H1 (cell line): ENCODE measurements around the gene PRG2. TPM values are rescaled to one million over a fixed set of nuclear protein-coding genes. Genes with fewer than 3 reads are reported as not detected.

ENCODE experiments used
- CTCF ChIA-PET: fragments of 300-600 bp; sonication (Branson Sonifier 250); formaldehyde crosslinking; loops from one replicate; lab custom pipeline; 2021; ENCODE audit not compliant: partially characterized antibody; lab: Charles Lee
- POLR2A ChIA-PET: fragments of 300-600 bp; sonication (Branson Sonifier 250); formaldehyde crosslinking; loops from one replicate; lab custom pipeline; 2021; ENCODE audit warnings: inconsistent platforms; ENCODE audit not compliant: partially characterized antibody; lab: Charles Lee
- DNase-seq, 2 experiments: peaks; one replicate each; pipeline versions ENCODE4 v3.0.0 to v3.0.0-alpha.2; 2010 to 2022; ENCODE audit warnings: low spot score in 2 of 2, low read depth in 1 of 2, mixed read lengths in 1 of 2
- FAIRE-seq: peaks from 2 replicates; lab custom pipeline; 2011; peaks lifted over from hg19 to GRCh38; lab: Jason Lieb, UNC
- H2AFZ ChIP-seq: 2 replicates; pipeline ENCODE4 v1.8.1; 2012; ENCODE audit warnings: low read length, inconsistent platforms
- H2AK5ac ChIP-seq: 2 replicates; pipeline ENCODE4 v1.6.1; 2013; ENCODE audit warnings: low read depth, low read length
- H2BK120ac ChIP-seq: replicated peaks from 2 replicates; pipeline ENCODE3; 2013; ENCODE audit warnings: low read depth, low read length, inconsistent platforms
- H2BK12ac ChIP-seq: 2 replicates; pipeline ENCODE4 v1.6.1; 2013; ENCODE audit warnings: low read depth, low read length
- H2BK15ac ChIP-seq: 2 replicates; pipeline ENCODE4 v1.6.1; 2013; ENCODE audit warnings: low read length
- H2BK20ac ChIP-seq: 2 replicates; pipeline ENCODE4 v1.6.1; 2013; ENCODE audit warnings: low read length
- H2BK5ac ChIP-seq: 2 replicates; pipeline ENCODE4 v1.6.1; 2013; ENCODE audit warnings: low read depth, low read length
- H3K14ac ChIP-seq: 2 replicates; pipeline ENCODE4 v1.6.1; 2013; ENCODE audit warnings: inconsistent platforms; ENCODE audit not compliant: insufficient read length
- H3K18ac ChIP-seq: 2 replicates; pipeline ENCODE4 v1.6.1; 2013; ENCODE audit warnings: low read length; ENCODE audit errors: extremely low read depth
- H3K23ac ChIP-seq: 2 replicates; pipeline ENCODE4 v1.6.1; 2013; ENCODE audit warnings: inconsistent platforms; ENCODE audit not compliant: insufficient read length
- H3K23me2 ChIP-seq: 2 replicates; pipeline ENCODE4 v1.6.1; 2013; ENCODE audit warnings: low read depth, low read length
- H3K27ac ChIP-seq: 2 replicates; pipeline ENCODE4 v1.6.1; 2011; ENCODE audit warnings: low read depth, low read length, inconsistent platforms
- H3K27me3 ChIP-seq, 4 experiments: replicated peaks in 1 of 4; 1 replicate in 1 of 4; 2 replicates in 3 of 4; pipeline versions ENCODE4 v1.6.1 to v1.8.1; 2011 to 2013; ENCODE audit warnings: low read length in 3 of 4, mild to moderate bottlenecking in 3 of 4, inconsistent platforms in 2 of 4, mixed read lengths in 2 of 4, moderate library complexity in 1 of 4; ENCODE audit not compliant: control insufficient read depth in 3 of 4, insufficient read depth in 3 of 4; ENCODE audit errors: extremely low read depth in 1 of 4
- H3K36me3 ChIP-seq, 4 experiments: 2 replicates each; pipeline versions ENCODE4 v1.6.1 to v1.8.1; 2011 to 2013; ENCODE audit warnings: mild to moderate bottlenecking in 4 of 4, low read length in 3 of 4, moderate library complexity in 2 of 4, control low read depth in 1 of 4, inconsistent platforms in 1 of 4; ENCODE audit not compliant: insufficient read depth in 4 of 4, control insufficient read depth in 2 of 4
- H3K4ac ChIP-seq: replicated peaks from 2 replicates; pipeline ENCODE3; 2013; ENCODE audit warnings: low read length, low read depth, mixed read lengths, inconsistent platforms; ENCODE audit not compliant: insufficient read length
- H3K4me1 ChIP-seq, 4 experiments: replicated peaks in 1 of 4; 1 replicate in 1 of 4; 2 replicates in 3 of 4; pipeline versions ENCODE4 v1.6.1 to v1.8.1; 2011 to 2013; ENCODE audit warnings: low read length in 3 of 4, inconsistent platforms in 2 of 4, mixed read lengths in 1 of 4; ENCODE audit not compliant: insufficient read depth in 4 of 4, control insufficient read depth in 3 of 4
- H3K4me2 ChIP-seq, 2 experiments: 2 replicates each; pipeline versions ENCODE4 v1.6.1 to v1.8.1; 2011 to 2013; ENCODE audit warnings: low read depth in 2 of 2, low read length in 2 of 2, control low read depth in 1 of 2, inconsistent platforms in 1 of 2, mild to moderate bottlenecking in 1 of 2; ENCODE audit not compliant: insufficient read depth in 1 of 2
- H3K4me3 ChIP-seq, 4 experiments: fragments of 200-600, 300-600 bp in 1 of 4; sonication (generic), shearing (Covaris generic), sonication (Bioruptor Twin) in 1 of 4; 2 replicates each; pipeline versions ENCODE4 v1.5.1 to v1.8.1; 2011 to 2016; ENCODE audit warnings: low read length in 4 of 4, low read depth in 3 of 4, control low read depth in 2 of 4, inconsistent platforms in 2 of 4, mild to moderate bottlenecking in 2 of 4, mixed read lengths in 1 of 4, moderate library complexity in 1 of 4; ENCODE audit not compliant: insufficient read depth in 2 of 4; ENCODE audit errors: extremely low read depth in 1 of 4
- H3K56ac ChIP-seq: replicated peaks from 2 replicates; pipeline ENCODE3; 2013; ENCODE audit warnings: low read depth, mild to moderate bottlenecking, mixed read lengths, low read length, inconsistent platforms; ENCODE audit not compliant: insufficient read length
- H3K79me1 ChIP-seq: 2 replicates; pipeline ENCODE4 v1.6.1; 2013; ENCODE audit warnings: low read depth, low read length, control low read depth
- H3K79me2 ChIP-seq, 2 experiments: 2 replicates each; pipeline versions ENCODE4 v1.6.1 to v1.8.1; 2012 to 2013; ENCODE audit warnings: low read length in 2 of 2, mild to moderate bottlenecking in 2 of 2, inconsistent platforms in 1 of 2; ENCODE audit not compliant: insufficient read depth in 2 of 2, control insufficient read depth in 1 of 2
- H3K9ac ChIP-seq, 4 experiments: replicated peaks in 1 of 4; 1 replicate in 1 of 4; 2 replicates in 3 of 4; pipeline versions ENCODE4 v1.6.1 to v1.8.1; 2011 to 2013; ENCODE audit warnings: low read depth in 3 of 4, low read length in 3 of 4, control low read depth in 2 of 4, mild to moderate bottlenecking in 2 of 4, moderate library complexity in 2 of 4, inconsistent platforms in 1 of 4; ENCODE audit errors: extremely low read depth in 1 of 4
- H3K9me3 ChIP-seq, 2 experiments: 2 replicates each; pipeline versions ENCODE4 v1.6.1 to v1.8.1; 2012 to 2013; ENCODE audit warnings: mild to moderate bottlenecking in 2 of 2, moderate library complexity in 2 of 2, control low read depth in 1 of 2, inconsistent platforms in 1 of 2, low read depth in 1 of 2, low read length in 1 of 2, mixed read lengths in 1 of 2; ENCODE audit not compliant: insufficient read depth in 2 of 2
- H4K20me1 ChIP-seq, 2 experiments: replicated peaks in 1 of 2; 2 replicates each; pipeline versions ENCODE3 to v1.8.1; 2011 to 2013; ENCODE audit warnings: inconsistent platforms in 2 of 2, low read length in 2 of 2, mild to moderate bottlenecking in 1 of 2; ENCODE audit not compliant: insufficient read depth in 2 of 2, control insufficient read depth in 1 of 2
- H4K5ac ChIP-seq: 2 replicates; pipeline ENCODE4 v1.6.1; 2013; ENCODE audit warnings: low read length, low read depth, mixed read lengths, inconsistent platforms; ENCODE audit not compliant: insufficient read length
- H4K8ac ChIP-seq: 2 replicates; pipeline ENCODE4 v1.8.0; 2013; ENCODE audit warnings: mild to moderate bottlenecking, moderate library complexity, low read length, inconsistent platforms; ENCODE audit not compliant: insufficient read depth; ENCODE audit errors: extremely low read depth
- H4K91ac ChIP-seq: replicated peaks from 2 replicates; pipeline ENCODE3; 2013; ENCODE audit warnings: low read length, mixed read lengths, inconsistent platforms; ENCODE audit not compliant: insufficient read length
- BCL11A ChIP-seq, 2 experiments: IDR thresholded peaks; one replicate each; pipeline ENCODE4 v1.6.1; 2011; ENCODE audit warnings: low read depth in 2 of 2, low read length in 2 of 2, mild to moderate bottlenecking in 2 of 2
- CBX5 ChIP-seq: fragments of 300-800, 300-1000 bp; sonication (generic); IDR thresholded peaks from 2 replicates; pipeline ENCODE4 v1.7.1; 2016; ENCODE audit warnings: antibody characterized with exemption, low read length, low read depth
- CBX8 ChIP-seq: fragments of 300-800, 300-1000 bp; sonication (generic); IDR thresholded peaks from 2 replicates; pipeline ENCODE4 v1.7.1; 2016; ENCODE audit warnings: low read depth, low read length, borderline replicate concordance
- EGR1 ChIP-seq: IDR thresholded peaks from 2 replicates; pipeline ENCODE4 v1.6.1; 2011; ENCODE audit warnings: low read depth, low read length, borderline replicate concordance
- EZH2 ChIP-seq: fragments of 200-600 bp; sonication (generic); IDR thresholded peaks from 2 replicates; pipeline ENCODE4 v1.7.1; 2012; ENCODE audit warnings: low read depth, mild to moderate bottlenecking, moderate library complexity, low read length, inconsistent platforms; ENCODE audit not compliant: severe bottlenecking
- JUND ChIP-seq: IDR thresholded peaks from 2 replicates; pipeline ENCODE4 v1.6.1; 2011; ENCODE audit warnings: mild to moderate bottlenecking, improper control_type of control experiment, low read length
- KDM4A ChIP-seq: IDR thresholded peaks from one replicate; pipeline ENCODE4 v1.7.1; 2012; ENCODE audit warnings: low read depth, mild to moderate bottlenecking, moderate library complexity, low read length, inconsistent platforms; ENCODE audit not compliant: severe bottlenecking
- KDM5A ChIP-seq: fragments of 200-600 bp; IDR thresholded peaks from 2 replicates; pipeline ENCODE4 v1.7.1; 2012; ENCODE audit warnings: mild to moderate bottlenecking, low read length, inconsistent platforms, mixed read lengths
- MAX ChIP-seq: IDR thresholded peaks from 2 replicates; pipeline ENCODE4 v1.6.1; 2012; ENCODE audit warnings: inconsistent platforms
- NRF1 ChIP-seq: IDR thresholded peaks from 2 replicates; pipeline ENCODE4 v1.6.1; 2011; ENCODE audit warnings: mild to moderate bottlenecking, low read depth, low read length, improper control_type of control experiment
- SIN3A ChIP-seq, 2 experiments: IDR thresholded peaks in 1 of 2; conservative IDR thresholded peaks in 1 of 2; 2 replicates each; pipeline ENCODE4 v1.6.1; 2011 to 2012; ENCODE audit warnings: low read length in 2 of 2, improper control_type of control experiment in 1 of 2, low read depth in 1 of 2, mild to moderate bottlenecking in 1 of 2
- SP1 ChIP-seq: IDR thresholded peaks from 2 replicates; pipeline ENCODE4 v1.6.1; 2011; ENCODE audit warnings: low read depth, low read length
- SUZ12 ChIP-seq: fragments of 200-600 bp; sonication (generic); IDR thresholded peaks from 2 replicates; pipeline ENCODE4 v1.6.1; 2012; ENCODE audit warnings: mild to moderate bottlenecking, inconsistent platforms, low read length, moderate library complexity, mixed read lengths
- TAF1 ChIP-seq: IDR thresholded peaks from 2 replicates; pipeline ENCODE4 v1.6.1; 2011; ENCODE audit warnings: mild to moderate bottlenecking, low read depth, low read length
- YY1 ChIP-seq: IDR thresholded peaks from 2 replicates; pipeline ENCODE4 v1.6.1; 2011; ENCODE audit warnings: low read depth, mild to moderate bottlenecking, low read length
- WGBS, 2 experiments: shearing (Covaris generic) in 1 of 2; methylation state at CpG; one replicate each; pipeline versions ENCODE4 v1.1.6 to v1.1.7; 2013 to 2015; ENCODE audit warnings: low lambda C conversion rate in 2 of 2, mixed read lengths in 2 of 2, inconsistent platforms in 1 of 2, low coverage in 1 of 2, missing lambda C conversion rate in 1 of 2; ENCODE audit not compliant: insufficient replicate concordance in 2 of 2, insufficient coverage in 1 of 2, insufficient read length in 1 of 2; ENCODE audit errors: extremely low coverage in 1 of 2, missing lambda C conversion rate in 1 of 2; 5-methylcytosine and 5-hydroxymethylcytosine counted together
- polyA plus RNA-seq, 7 experiments: library from polyadenylated mRNA; depleted of rRNA in 3 of 7; stranded (reverse) in 5 of 7; unstranded in 2 of 7; fragments of >200 nt in 5 of 7; fragments of 200-250 nt in 2 of 7; gene quantifications; 1 replicate in 5 of 7; 2 replicates in 1 of 7; 4 replicates in 1 of 7; pipeline versions ENCODE4 v1.2.1 to v1.2.3, GENCODE V29; 2011 to 2013; ENCODE audit warnings: missing spikeins in 2 of 7, mixed read lengths in 2 of 7
- total RNA-seq: library from RNA; stranded (reverse); fragmentation: NEBNext Ultra II Directional; extraction: Animal tissue kit (Norgen Biotek cat#: 25700); gene quantifications from 2 replicates; pipeline ENCODE4 v1.2.1, GENCODE V29; 2021

PRG2 gene
- total and polyA plus RNA-seq, 2 of the 8 experiments (the other 6 are each of a cell fraction or from before 2014, with no cell fraction given): 0.32 TPM; not detected in 1

- Histone ChIP-seq H3K4ac (no peak overlapping the region), H2BK120ac (no peak overlapping the region), H3K4me3 (no peak overlapping the region), H4K8ac (no peak overlapping the region), H3K14ac (no peak overlapping the region), H2AFZ (no peak overlapping the region), H3K9me3 (no peaks in the 10 kb centered on the region), H3K4me1 (no peaks in the 10 kb centered on the region), H3K4me2 (no peak overlapping the region), H3K27ac (no peak overlapping the region), H3K56ac (no peak overlapping the region), H2BK15ac (no peak overlapping the region), H4K20me1 (peaks cover 0 to 4% of the 10 kb centered on the region in 2 experiments), H3K23me2 (no peaks in the 10 kb centered on the region), H3K9ac (no peak overlapping the region), H3K27me3 (no peaks in the 10 kb centered on the region), H4K5ac (no peak overlapping the region), H2BK12ac (no peak overlapping the region), H4K91ac (no peak overlapping the region), H2BK20ac (no peak overlapping the region), H2BK5ac (no peak overlapping the region), H3K36me3 (peaks cover 7 to 33% (median 23%) of the 10 kb centered on the region in 4 experiments; a peak in 6 of 8 replicates), H3K79me2 (no peaks in the 10 kb centered on the region), H3K23ac (no peak overlapping the region), H3K18ac (no peak overlapping the region), H3K79me1 (no peaks in the 10 kb centered on the region; the same call in 1 of the 2 replicates), H2AK5ac (no peak overlapping the region)
- no peak for FAIRE-seq
- WGBS, 2 experiments: 91% methylated on average over 2 of the region's 2 CpGs; no CpG with 5 or more reads in 1 of the 2 experiments
- CTCF ChIA-PET: interaction anchor here (1.2 to 1.4 kb wide), 3 partner anchors 10 to 85 kb away, joined by 3 to 6 read pairs (median 4); no protein-coding TSS in a partner anchor
- POLR2A ChIA-PET: interaction anchor here (0.9 to 1.7 kb wide), 2 partner anchors 8 to 241 kb away, joined by 3 read pairs; partner anchors contain the start of gene YPEL4
- DNase-seq: no peak
- TF ChIP-seq BCL11A (IDR thresholded peaks at IDR 0.05; ENCODE audit: low read depth in 2 of 2, low read length in 2 of 2): no peak
- TF ChIP-seq JUND: no peak
- TF ChIP-seq NRF1: no peak
- TF ChIP-seq EZH2: no peak
- TF ChIP-seq SP1: no peak
- no peak for TF ChIP-seq TAF1
- no peak for TF ChIP-seq CBX8
- TF ChIP-seq CBX5: no peak
- TF ChIP-seq KDM4A: no peak
- no peak for TF ChIP-seq MAX
- no peak for TF ChIP-seq YY1
- TF ChIP-seq EGR1: no peak
- TF ChIP-seq KDM5A: no peak
- no peak for TF ChIP-seq SIN3A (conservative IDR thresholded peaks at IDR 0.05 in 1 of 2, IDR thresholded peaks at IDR 0.05 in 1 of 2; ENCODE audit: low read depth in 1 of 2, low read length in 2 of 2)
- no peak for TF ChIP-seq SUZ12
Observed at GRCh38 chr11:57408771-57409170, 18.3 kb upstream of the PRG2 start.
